ENCODE measurements around the gene PFDN1. TPM values are rescaled to one million over a fixed set of nuclear protein-coding genes. Genes with fewer than 3 reads are reported as not detected.
A peak's percentile ranks its signal among the peaks of the same experiment; 100 is the strongest.

Gene PFDN1
- polyA plus RNA-seq, 1 donor = 63.7 TPM

DNA sequence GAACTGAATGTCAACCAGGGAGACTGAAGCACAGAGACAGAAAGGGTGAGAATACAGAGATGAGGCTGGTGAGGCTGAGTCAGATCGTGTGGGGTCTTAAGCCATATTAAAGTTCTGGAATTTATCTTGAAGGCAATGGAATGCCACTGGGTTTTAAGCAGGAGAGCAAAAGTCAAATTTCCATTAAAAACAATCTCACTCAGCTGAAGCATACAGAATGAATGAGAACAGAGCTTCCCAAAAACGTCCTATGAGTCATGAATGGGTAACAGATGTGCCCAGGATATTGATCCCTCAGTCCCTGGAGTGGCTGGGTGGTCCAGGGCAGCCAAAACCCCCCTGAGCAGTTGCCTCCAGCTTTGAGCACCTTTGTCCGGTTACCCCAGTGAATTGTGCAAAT lies 44.9 kb downstream of the PFDN1 start:
- DNase-seq = no peak

- no peak for DNase-seq
Observed at GRCh38 chr5:140256726-140257125, 46.2 kb downstream of the PFDN1 start.

DNA sequence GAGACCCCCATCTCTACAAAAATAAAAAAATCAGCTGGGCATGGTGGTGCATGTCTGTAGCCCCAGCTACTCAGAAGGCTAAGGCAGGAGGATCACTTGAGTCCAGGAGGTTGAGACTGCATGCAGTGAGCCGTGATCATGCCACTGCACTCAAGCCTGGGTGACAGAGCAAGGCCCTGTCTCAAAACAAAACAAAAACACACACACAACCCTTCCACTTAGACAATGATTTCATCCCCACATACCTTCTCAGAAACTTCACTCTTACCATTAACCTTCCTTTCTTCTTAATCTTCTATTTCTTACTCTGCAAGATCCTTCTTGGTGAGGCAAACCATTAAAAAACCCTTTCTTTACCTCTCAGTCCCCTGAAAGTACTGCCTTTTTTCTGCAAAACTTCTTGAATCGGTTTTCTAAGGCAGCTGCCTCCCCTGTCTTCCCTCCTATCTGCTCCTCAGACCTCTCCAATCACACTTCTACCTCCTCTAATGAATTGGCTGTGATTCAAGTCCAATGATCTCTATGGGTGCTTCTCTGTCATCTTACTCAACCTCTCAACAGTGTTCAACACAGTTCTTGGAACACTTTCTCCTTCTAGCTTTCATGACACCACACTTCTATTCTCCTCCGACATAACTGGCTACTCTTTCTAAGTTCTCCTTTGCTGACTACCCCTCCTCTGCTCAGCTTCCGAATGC lies 47.3 kb downstream of the PFDN1 start:
- DNase-seq = no peak

- DNase-seq = no peak
Observed at GRCh38 chr5:140253985-140254384, 48.9 kb downstream of the PFDN1 start.

DNA sequence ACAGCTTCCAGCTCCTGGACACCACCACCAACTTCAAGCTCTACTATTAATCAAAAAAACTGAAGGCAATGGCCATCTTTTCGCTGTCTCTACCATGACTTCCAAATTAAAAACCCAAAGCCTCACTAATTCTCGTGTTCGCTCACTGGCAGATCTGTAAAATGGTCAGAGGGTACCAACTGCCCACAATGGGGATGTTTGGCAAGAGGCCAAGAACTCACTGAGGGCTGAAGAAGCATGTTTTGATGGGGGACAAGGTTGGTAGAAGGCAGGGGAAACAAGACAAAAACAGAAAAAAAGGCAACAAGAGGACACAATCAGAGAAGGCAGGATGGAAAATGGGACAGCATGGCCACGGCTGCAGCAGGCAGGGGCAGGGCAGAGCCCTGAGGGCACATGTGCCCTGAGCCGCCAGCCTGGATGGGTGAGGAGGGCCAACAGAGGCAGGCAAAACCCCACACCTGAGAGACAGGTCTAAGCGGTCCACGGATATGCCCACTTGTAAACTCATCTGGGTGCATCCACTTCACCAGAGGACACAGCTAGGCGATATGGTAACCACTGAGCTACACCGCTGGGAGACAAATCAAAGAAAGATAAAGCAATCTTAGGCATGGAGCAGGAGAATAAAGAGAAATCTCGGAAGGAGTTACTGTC lies 50.3 kb downstream of the PFDN1 start:
- no peak for DNase-seq

- DNase-seq = no peak
Observed at GRCh38 chr5:140251527-140251973, 51.4 kb downstream of the PFDN1 start.

GRCh38 chr5:140250386-140250785 lies 52.5 kb downstream of the PFDN1 start:
- no peak for DNase-seq

DNA sequence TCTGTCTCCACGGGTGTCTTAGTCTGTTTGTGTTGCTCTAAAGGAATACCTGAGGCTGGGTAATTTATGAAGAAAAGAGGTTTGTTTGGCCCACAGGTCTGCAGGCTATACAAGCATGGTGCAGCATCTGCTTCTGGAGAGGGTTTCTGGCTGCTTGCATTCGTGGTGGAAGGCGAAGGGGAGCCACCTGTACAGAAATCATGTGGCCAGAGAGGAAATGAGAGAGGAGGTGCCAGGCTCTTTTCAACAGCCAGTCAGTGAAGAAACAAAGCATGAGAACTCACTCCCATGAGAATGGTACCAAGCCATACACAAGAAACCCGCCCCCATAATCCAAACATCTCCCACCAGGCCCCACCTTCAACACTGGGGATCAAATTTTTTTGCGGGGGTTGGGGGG lies 53.4 kb downstream of the PFDN1 start:
- DNase-seq = no peak

DNA sequence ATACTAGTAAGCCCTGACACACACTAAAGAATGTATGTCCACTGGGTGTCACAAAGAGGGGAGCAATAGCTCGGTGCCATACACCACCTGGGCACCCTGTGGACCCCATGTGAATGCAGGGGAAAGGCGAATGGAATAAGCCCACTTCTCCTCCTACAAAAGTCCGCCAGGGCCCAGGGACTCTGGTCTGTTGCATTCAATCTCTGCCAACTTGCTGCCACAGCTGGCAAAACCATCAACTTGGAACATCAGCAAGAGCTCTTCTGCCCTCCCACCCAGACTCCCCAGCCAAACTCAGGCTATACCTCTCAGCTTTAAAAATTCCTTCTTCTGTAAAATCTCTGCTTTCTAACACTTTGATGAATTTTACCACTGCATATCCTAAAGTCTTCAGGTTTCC lies 54.5 kb downstream of the PFDN1 start:
- DNase-seq = no peak

DNA sequence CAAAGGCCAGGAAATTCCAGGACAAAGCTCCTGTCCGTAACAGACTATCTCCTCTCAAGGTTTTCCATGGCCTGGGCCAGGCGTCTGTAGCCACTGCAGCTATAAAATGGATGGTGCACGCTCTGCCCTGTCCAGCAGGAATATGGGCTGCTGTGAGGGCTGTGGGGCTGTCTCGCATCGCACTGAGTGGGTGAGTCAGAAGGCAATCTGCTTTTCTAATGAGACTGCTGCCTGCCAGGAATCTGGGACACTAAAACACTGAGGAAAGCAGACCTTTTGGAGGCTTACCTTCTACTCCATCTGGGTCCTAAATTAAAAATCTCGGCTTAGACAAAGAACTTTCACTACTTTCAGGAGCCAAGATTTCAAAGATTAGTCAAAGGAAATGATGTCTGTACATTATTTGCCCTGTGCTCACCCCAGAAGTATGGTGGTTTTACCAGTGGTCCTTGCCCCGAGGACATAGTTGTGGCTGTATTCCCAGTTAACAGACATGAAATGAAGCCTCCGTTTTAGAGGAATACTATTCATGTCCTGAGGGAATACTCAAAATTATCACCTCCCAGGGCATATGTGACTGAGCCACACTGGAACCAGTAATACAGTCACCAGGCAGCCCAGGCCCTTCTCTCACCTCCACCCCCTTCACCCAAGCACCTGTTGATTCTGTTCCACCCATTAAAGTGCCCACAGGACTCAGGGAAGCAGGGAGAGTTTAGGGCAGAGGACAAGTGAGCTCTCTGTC lies 56.4 kb downstream of the PFDN1 start:
- DNase-seq = peak; percentile 80

DNA sequence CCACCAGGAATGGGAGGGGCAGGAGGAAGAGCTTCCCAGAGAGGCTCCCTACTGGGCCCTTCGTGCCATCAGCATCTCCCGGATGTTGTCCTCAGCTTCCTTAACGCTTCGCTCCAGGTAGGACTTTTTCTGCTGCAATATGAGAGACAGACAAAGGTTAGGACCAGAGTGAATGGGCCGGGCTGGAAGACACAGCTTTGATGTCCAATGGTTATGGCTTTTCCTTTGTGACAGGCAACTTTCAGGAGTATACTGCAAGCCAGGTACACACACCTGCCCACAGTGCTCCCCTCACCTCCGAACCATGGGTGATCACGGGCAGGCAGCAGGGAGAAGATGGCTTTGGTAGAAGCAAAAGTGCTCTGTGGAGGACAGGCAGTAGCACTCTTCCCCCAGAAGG lies 57.0 kb downstream of the PFDN1 start:
- DNase-seq = no peak

DNA sequence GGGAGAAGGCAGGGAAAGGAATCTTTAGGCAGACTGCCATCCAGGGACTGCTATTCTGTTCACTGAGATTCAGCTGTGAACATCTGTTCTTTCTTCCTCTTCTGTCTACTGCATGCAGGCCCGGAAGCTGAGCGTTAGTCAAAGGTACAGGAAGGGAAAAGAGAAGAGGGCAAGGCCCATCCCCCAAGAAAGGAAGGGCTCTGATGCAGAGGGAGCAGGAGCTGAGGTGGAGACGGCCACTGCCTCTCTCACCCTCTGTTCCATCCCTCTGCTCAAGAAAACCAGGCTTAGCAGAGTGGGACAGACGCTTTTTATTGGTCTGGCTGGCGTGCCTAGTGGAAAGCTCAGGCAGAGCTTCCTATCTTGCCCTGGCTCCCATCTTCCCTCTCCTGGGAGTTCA lies 57.6 kb downstream of the PFDN1 start:
- no peak for DNase-seq

- DNase-seq = peak; percentile 85
Observed at GRCh38 chr5:140244525-140245025, 58.3 kb downstream of the PFDN1 start.

DNA sequence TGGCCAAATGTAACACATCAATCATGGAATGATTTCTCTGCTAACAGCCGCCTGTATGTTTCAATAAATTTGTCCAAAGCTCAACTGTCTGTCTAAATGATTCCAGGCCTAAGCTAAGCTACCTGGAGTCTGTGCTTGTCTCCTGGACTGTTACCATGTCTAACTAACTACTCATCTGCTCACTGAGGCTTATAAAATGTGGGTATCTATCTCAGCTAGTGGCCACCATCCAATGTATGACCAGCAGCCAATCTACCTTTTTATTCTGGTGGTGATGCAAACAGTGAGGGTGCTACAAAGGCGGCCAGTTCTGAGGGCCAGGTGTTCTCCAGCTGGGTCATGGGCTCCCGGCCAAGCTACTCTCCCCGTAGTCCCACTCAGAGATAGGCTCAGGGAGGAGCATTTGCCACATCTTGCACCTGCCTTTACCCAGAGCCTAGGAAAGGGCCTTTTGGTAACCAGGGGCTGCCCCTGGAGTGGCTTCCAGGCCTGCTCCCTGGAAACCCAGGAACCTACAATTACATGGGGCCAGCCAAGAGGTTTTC lies 59.1 kb downstream of the PFDN1 start:
- DNase-seq = no peak

GRCh38 chr5:140242890-140243585 lies 59.9 kb downstream of the PFDN1 start:
- no peak for DNase-seq

GRCh38 chr5:140242099-140242498 lies 60.8 kb downstream of the PFDN1 start:
- DNase-seq = no peak

DNA sequence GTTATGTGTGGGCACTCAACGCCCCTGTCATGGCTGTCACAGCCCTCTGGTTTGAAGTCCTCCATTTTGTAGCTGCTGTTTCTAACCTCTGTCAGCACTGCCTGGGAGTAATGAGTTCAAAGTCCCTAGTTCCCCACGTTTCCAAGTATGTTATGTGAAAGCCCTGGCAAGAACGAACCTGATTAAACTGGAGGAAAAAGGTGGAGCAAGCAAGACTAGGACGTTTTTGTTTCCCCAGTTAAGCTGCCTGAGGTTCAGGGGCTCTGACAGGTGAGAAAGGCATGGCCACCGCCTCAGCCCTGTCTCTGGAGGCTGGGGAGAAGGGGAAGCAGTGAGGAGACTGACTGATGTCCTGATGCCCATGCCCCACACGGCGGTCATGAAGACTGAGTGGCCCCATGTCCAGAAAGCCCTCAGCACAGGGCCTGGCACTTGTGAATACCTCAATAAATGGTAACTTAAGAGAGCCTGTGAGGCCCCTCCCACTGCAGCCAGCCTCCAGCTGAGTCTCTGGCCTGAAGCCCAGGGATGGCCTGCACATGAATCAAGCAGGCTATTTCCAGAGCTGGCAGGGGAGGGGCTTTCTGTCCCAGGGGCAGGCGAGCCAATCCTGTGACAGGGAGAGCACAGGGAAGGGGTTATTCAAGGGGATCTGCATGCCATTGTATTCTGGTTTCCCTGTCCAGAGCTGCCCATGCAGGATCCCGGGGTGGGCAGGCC lies 61.8 kb downstream of the PFDN1 start:
- peak; percentile 72 for DNase-seq

DNA sequence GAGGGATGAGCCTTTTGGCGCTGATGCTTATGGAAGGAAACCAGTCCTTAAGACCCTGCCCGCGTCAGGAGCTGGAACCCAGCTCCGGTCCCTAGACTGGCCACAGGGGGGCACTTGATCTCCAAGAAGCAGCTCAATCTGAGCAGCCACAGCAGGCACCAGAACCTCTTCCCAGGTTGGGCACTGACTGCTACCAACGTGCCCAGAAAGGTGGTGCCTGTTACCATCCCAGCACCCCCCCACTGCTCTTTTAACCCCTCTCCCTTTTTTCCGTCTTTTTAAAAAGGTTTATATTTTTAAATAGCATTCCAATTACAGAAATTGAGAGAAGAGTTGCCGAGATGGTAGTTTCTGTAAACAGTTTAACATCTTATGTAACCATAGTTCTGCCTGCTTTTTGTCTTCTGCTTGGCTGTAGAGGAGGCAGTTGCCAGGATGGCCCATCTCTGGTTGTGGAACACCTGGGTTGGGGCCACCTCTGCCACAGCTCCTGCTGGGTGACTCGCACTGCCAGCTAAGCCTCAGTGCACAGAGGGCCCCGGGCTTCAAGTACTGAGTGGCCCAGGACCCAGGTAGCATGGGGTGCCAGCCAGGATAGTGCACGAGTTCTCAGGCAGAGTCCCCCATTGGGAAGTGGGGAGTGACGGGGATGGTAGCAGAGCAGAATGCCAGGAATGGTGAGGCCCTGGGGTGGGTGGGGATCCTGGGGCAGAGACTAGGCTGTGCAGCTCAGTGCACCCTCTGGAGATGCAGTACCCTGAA lies 62.8 kb downstream of the PFDN1 start:
- no peak for DNase-seq

DNA sequence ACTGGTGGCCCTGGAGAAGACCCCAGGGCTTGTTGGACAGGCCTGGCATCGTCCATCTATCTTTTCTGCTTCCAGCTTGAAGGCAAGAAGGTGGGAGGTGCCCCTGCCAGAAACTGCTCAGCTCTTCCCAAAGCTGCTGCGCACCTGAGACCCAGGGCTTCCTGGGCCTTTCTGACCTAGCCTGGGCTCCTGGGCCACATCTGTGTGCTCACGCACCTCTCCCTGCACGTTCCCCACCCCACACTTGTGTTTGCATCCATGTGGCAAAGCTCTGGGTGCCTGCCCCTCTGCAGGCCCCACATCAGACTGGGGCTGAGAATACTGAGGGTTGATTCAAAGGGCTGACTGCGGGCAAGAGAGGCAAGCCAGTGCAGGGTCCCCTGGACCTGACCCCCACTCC lies 63.4 kb downstream of the PFDN1 start:
- no peak for DNase-seq

GRCh38 chr5:140238756-140239155 lies 64.1 kb downstream of the PFDN1 start:
- DNase-seq = no peak
